IPS DF 19.7 (cell line): ENCODE data around the gene C3AR1.
"Not testable (repeated sequence)": the region's sequence is repeated elsewhere in the genome, so short reads cannot be mapped to it uniquely, and the experiment has no call there.

Experiments used
- DNase-seq: peaks from one replicate; pipeline ENCODE4 v3.0.0-alpha.2; 2013; ENCODE audit warnings: low read depth, low spot score

The C3AR1 gene

DNA sequence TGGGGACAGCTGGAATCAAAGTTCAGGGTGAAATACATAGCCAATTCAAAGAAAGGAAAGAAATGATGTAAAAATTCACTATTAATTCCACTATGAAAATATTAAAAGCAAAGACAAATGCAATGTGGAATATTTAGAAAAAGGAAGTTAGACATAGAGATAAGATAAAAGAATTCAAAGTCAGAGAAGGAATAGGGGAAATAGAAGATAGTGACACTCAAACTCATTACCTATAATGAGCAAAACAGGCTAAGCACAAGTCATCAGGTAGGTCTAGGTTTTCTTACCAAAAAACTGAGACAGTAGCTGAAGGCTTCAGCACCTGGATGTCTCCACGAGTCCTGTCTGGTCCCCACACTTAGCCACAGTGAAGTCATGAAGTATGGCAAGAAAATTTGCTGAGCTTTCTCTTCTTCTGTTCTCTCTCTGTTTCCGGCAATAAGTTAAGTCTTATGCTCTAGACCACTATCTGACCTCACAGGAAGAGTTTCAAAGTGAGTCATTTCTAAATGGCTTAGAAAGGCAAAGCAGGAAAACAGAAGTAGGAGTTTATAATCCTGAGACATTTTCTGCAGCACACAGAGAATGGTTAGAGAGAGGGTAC lies at the start of gene C3AR1:
TSS of gene C3AR1 (minus strand) at position 369 of the 604 bp plus-strand sequence. CDS start 6,174 bp downstream, outside the sequence.
- DNase-seq = no peak

DNA sequence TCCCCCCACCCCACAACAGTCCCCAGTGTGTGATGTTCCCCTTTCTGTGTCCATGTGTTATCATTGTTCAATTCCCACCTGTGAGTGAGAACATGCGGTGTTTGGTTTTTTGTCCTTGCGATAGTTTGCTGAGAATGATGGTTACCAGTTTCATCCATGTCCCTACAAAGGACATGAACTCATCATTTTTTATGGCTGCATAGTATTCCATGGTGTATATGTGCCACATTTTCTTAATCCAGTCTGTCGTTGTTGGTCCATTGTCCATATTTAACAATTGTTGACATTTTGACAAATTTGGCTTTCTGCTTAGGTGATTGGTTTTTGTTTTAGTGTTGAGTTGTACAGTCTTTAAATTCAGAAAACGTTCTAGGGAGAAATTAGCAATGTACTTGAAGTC lies 47.0 kb upstream of the C3AR1 start:
- not testable (repeated sequence) for DNase-seq

DNA sequence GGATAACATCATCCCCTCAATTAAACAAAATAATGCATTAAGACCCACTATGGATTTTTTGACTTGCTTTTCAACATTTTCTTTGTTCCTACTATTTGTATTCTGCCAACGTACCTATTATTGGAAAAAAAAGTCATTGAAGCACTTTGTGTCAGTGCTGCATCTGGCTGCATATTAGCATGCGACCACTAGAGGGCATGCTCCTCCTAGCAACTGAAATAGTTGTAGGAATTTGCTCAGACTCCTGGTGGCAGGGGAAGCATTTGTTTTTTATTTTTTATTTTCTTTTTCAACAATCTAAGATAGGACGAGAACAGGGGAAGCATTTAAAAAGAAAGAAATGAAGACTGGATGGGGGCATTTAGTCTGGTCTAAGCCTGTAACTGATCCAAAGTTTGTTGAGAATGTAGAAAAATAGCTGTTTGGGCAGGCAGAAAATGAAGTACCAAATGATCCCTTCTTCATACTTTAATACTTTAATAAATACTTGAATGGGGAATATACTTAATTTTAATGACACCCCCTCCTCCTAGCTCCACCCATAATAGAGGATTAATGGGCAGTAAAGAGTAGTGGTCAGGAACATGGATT lies 42.7 kb upstream of the C3AR1 start:
- peak; percentile 28 for DNase-seq

DNA sequence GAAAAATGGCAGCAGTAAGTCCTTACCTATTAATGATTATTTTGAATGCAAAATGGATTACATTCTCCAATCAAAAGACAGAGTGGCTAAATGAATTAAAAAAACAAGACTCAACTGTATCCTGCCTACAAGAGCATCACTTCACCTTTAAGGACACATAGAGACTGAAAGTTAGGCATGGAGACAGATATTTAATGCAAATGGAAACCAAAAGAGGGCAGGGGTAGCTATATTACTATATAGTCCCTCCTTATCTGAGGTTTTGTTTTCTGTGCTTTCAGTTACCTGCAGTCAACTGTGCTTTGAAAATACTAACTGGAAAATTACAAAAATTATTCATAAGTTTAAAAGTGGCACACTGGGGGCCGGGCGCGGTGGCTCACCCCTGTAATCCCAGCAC lies 33.1 kb upstream of the C3AR1 start:
- DNase-seq = no peak

DNA sequence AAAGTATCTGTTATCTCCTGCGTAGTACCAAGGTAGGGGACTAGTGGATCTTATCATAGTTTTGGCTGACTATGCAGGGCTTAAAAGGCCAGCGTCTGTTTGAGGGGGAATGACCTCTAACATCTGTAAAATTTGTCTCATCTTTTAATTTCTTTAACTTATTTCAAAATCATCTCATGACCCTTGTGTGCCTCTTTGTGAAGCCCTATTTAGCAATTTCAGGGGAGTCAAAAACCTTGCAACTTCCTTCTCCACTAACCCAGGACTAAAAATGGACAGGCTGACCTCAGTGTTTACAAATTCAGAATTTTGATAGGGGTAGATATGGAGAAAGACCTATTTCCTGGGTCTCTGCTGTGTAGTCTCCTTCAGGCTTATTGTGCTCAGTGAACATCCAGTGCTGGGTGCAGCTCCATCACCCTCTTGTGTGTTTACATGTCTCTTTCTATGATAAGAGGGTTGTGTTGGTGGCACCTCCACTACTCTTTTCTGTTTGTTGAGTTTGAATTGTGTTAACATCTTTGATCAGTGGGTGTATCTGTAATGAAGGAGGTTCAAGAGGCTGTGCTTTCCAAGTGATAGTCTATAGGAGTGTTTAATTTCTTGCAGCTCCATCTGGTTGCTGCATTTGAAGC lies 30.2 kb upstream of the C3AR1 start:
- no peak for DNase-seq

DNA sequence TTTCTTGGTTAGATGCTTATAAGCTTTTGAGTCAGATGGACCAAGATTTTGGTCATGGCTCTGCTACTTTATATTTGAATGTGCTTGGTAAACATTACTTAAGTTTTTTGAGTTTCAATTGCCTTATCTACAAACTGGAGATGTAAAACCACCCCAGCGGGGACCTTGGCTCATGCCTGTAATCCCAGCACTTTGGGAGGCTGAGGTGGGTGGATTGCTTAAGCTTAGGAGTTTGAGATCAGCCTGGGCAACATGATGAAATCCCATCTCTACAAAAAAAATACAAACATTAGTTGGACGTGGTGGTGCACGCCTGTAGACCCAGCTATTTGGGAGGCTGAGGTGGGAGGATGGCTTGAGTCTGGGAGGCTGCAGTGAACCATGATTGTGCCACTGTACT lies 27.1 kb upstream of the C3AR1 start:
- DNase-seq = no peak

DNA sequence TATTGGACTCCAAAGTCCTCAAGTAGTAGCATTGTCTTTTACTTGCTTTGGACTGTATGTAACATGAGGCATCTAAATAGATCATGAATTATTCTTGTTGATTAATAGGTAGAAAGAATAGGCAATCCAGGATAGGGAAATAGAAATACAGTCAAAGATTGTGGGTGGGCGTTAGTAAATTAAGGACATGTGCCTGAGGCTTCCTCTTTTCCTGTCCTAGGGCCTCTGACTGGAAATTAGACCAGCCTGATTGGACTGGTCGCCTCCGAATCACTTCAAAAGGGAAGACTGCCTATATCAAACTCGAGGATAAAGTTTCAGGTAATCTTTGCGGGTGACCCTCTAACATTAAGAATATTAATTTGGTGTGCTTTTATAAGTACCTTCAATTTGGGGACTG lies 23.6 kb upstream of the C3AR1 start:
- DNase-seq = no peak

DNA sequence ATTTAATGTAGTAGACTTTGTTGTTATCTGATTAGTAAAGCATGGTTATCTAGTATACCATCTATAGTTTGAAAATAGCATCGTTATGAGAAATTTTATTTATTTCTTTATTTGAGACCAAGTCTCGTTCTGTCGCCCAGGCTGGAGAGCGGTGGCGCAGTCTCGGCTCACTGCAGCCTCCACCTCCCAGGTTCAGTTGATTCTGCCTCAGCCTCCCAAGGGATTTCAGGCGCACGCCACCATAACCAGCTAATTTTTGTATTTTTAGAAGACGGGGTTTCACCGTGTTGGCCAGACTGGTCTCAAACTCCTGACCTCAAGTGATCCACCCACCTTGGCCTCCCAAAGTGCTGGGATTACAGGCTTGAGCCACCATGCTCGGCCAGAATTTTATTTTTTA lies 23.1 kb upstream of the C3AR1 start:
- not testable (repeated sequence) for DNase-seq

DNA sequence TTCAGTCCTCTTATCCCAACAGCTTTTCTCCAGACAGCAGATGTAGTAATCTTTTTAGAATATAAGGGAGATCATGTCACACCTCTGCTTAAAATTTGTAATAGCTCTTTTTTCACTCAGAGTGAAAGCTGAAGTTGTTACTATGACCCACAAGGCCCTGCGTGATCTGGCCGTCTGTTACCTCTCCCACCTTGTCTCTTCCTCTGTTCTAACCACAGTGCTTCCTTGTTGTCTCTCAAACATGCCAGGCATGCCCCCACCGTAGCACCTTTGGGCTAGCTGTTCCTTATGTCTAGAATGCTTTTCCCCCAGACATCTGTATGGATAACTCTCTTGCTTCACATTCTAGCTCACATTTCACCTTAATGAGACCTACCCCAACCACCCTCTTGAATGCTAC lies 22.4 kb upstream of the C3AR1 start:
- no peak for DNase-seq

DNA sequence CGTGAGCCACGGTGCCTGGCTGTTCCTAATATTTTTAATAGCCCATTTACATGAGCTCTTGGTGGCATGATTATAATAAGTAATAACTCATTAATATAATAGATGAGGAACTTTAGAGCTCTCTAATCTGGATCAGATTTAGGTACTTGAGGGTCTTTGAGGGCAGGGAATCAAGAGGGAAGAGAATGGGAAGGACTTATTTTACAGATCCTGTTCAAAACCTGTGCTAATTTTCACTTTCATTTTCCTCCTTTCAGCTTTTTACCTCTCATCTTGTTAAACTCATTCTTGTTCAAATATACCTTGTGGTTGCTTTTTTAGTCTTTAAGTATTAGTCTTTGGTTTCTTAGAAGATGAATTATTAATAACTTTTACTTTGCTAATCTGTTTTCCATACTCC lies 21.5 kb upstream of the C3AR1 start:
- no peak for DNase-seq

DNA sequence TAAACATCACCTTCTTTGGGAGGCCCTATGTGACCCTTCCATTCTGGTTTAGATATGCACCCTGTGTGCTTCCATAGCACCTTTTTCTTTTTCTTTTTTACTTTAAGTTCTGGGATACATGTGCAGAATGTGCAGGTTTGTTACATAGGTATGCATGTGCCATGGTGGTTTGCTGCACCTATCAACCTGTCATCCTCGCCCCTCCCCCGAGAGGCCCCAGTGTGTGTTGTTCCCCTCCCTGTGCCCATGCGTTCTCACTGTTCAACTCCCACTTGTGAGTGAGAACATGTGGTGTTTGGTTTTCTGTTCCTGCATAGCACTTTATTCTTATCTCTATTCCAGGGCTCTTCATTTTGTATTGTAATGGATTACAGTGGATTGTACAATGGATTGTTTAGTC lies 18.2 kb upstream of the C3AR1 start:
- not testable (repeated sequence) for DNase-seq

DNA sequence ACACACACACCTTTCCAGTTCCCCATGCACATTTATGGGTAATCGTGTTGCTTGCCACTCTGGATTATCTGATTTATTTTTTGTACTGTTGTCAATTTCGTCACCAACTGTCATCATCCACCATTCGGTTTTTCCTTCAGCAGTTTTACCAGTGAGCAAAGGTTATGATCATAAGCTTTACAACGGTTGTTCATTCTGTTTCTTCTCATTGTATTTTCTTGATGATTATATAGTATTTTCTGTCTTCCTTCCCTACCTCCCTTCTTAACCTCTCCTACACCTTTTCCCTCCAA lies 16.6 kb upstream of the C3AR1 start:
- no peak for DNase-seq

DNA sequence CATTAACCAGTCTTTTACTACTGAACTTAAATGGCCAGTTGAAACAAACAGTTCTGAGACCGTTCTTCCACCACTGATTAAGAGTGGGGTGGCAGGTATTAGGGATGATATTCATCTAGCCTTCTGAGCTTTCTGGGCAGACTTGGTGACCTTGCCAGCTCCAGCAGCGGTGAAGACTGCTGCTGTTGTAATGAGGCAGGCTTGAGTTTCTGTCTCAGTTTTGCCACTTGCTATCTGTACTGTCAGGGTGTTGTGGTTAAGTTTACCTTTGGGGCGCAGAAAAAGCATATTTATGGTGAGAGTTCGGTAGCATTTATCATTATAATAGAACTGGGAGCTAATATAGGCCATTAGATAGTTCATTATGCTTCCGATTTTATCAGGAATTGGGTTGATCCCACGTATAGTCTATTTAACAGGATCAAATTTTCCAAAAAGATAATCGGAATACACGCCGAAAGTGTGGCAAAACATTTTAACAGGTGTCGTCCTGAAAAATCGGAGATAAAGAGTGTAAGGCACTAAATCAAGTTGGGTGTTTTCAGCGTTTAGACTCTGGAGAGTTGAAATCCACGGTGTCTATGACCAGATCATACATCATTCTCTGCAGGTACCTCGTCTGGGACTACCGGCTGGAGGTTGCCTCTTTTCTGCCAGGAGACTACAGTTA lies 15.2 kb upstream of the C3AR1 start:
- DNase-seq = no peak

DNA sequence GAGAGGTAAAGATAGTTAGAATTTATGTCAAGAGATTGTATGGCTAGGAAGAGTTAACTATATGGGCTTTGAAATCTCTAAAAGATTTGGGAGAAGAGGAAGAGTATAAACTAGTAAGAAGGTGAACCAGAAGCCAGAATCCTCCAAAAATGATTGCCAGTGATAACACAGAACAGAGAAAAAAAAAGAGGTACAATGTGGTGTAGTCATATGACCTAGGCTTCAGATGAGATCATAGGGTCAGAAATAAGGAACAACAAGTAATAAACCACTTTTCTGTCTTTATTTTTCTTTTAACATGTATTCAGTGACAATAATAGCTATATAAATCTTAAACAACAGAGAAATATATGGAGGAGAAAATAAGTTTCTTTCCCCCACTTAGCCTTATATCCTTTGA lies 14.0 kb upstream of the C3AR1 start:
- no peak for DNase-seq

DNA sequence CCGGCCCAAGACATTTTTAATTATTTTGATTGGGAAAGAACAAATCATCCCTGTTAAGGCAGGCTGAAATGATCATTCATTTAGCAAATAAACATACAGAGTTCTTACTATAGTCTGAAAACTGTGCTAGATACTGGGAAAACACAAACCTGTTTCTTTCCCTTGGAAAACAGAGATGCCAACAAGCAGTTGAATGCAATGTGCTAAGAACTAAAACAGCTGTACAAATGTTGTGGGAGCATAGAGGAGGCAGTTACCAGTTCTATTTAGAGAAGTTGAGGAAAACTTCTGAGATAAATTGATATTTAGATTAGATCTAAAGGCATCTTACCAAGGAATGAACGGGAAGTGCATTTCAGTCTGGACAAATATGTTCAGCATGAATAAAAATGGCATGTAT lies 12.8 kb upstream of the C3AR1 start:
- DNase-seq = no peak

DNA sequence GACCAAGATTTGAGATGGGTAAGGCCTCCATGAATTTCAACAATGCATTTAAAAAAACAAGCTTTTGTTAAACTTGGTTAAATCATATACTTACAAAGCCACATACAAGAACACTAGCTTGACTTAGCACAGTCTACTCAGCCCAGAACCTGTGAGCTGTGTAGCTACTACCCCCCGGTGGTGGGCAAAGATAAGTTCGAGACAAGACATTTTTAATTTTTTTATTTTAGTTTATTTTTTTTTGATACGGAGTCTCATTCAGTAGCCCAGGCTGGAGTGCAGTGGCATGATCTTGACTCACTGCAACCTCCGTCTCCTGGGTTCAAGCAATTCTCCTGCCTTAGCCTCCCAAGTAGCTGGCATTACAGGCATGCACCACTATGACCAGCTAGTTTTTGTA lies 12.2 kb upstream of the C3AR1 start:
- no peak for DNase-seq

DNA sequence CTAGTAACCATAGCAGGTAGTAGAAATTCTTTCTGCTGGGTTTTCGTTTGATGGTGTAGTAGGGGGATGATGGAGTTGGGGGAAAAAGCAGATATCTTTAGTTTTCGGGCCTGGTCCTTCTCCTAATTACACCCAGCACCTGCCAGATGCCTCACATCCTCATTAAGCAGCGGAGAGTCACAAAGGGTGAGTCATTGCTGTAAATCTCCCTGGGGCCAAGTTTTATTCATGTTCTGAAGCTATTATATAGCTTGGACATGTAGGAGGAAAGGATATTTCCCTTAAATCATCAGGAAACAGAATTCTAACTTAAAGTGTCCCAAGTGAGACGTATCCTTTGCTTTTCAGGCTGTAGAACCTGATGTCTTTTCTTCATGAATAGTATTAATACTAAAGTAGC lies 11.0 kb upstream of the C3AR1 start:
- DNase-seq = no peak

DNA sequence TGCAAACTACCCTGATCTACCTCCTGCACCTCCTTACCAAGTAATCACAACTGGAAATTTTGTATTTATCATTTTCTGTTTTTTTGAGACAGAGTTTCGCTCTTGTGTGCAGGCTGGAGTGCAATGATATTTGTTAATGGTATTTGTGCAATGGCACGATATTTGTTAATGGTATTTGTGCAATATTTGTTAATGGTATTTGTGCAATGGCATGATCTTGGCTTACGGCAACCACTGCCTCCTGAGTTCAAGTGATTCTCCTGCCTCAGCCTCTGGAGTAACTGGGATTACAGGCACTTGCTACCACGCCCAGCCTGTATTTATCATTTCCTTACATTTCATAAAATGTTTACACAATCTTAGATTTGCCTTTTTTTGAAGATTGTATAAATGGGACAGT lies 10.2 kb upstream of the C3AR1 start:
- DNase-seq = no peak

DNA sequence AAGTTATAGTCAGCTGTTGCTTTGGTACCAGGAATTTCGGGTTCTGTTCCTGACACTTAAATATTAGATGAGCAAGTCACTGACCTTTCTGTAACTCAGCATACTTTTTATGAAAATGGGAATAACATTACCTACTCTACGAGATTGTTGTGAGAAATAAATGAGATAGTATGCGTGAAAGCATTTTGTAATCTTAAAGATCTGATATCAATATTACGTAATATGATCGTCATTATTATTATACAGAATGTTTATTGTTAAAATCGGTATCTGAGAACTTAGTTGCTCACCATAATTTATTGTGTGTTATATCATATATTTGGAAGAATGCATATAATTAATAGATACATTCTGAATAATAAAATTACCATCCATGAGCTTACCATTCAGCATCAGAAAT lies 9.8 kb upstream of the C3AR1 start:
- no peak for DNase-seq

DNA sequence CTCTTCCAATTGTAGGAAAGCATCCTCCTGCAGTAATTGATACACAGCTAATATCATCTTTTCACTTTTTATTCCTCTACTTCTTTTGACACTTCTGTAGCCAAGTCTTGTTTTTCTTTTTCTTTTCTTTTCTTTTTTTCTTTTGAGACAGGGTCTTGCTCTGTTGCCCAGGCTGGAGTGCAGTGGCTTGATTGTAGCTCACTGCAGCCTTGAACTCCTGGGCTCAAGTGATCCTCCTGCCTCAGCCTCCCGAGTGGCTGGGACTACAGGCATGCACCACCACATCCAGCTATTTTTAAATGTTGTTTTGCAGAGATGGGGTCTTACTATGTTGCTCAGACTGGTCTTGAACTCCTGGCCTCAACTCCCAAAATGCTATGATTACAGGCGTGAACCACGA lies 5.7 kb upstream of the C3AR1 start:
- not testable (repeated sequence) for DNase-seq

DNA sequence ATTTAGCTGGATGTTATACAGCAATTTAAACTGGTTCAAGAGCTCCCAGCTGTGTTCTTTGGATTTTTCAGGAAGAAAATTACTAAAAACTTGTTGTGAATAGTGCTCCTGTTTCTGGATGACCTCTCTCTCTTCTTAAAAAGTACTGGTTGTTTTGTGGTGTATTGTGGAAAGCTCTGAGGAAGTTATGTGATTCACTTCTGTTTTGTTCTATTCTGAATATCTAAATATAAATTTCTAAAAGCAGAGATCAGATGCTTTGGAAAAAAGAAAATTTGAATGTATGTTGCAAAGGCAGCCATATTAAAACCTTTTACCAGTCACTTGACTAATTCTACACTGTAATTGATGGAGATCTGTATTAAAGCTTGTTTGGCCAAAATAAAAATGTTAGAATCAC lies 3.4 kb upstream of the C3AR1 start:
- DNase-seq = no peak

DNA sequence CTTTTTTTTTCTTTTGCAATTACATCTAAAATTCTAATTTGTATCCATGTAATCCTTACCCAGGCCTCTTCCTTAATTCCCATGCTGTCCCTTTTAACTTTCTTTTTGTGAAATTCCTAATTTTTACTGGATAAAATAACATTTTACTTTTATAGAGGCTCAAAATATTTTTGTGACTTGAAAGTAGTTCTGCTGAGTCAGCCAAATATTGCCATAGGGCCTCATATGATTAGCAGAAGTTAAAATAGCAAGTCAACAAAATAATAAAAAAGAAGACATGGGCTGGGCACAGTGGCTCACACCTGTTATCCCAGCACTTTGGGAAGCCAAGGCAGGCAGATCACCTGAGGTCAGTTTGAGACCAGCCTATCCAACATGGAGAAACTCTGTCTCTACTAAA lies 2.0 kb downstream of the C3AR1 start:
- DNase-seq = no peak

DNA sequence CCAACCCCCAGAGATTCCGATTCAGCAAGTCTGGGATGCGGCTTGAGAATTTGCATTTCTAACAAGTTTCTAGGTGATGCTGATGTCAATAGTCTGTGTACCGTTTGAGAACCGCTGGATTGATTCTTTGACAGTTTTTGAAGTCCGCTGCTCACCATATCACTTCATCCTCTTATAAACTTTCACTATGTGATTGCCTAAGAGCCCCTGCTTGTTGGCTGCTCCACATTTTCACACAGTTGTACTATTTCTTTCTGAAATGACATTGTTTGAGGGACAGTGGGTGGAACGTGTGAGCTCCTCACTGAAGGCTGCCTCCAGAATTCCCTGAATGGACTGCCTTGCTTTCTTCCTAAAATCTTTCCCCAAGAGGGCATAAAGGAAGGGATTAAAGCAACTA lies 7.7 kb downstream of the C3AR1 start:
- DNase-seq = no peak
